ENCODE results near the gene LITAFD. TPM values are rescaled to one million over a fixed set of nuclear protein-coding genes. Genes with fewer than 3 reads are reported as not detected.

Gene LITAFD
- total and polyA plus RNA-seq, 12 donors = not detected

- H3K9me3 ChIP-seq = no peaks in the 10 kb centered on the region
- TF ChIP-seq CTCF (IDR thresholded peaks at IDR 0.05) = no peak
- peak; percentile 52 to 63 for DNase-seq
- H3K4me3 ChIP-seq = peak overlapping the region; percentile 54 to 96 (median 78)
- peak in 7 of 8 donors; percentile 2 to 32 (median 8) for ATAC-seq
- intact Hi-C loops (cut with DNase I) = loop anchor here in 3 of 10 donors (5.0 kb wide), 1 partner anchor 69 kb away; the partner anchor contains the start of genes PMM2 (in 3 of the 3) and TMEM186 (in 3 of the 3)
- H3K4me1 ChIP-seq = peaks cover 26 to 76% (median 70%) of the 10 kb centered on the region in 9 donors
- H3K27ac ChIP-seq = peak overlapping the region; percentile 83 to 96 (median 86)
- no peaks in the 10 kb centered on the region for H3K36me3 ChIP-seq
- no peaks in the 10 kb centered on the region for H3K27me3 ChIP-seq
- 17 to 21% methylated on average over 26 to 30 of the region's 30 CpGs for WGBS, 2 donors
Measured at GRCh38 chr16:8866118-8866883, 15.8 kb upstream of the LITAFD start.

GRCh38 chr16:8866884-8867215, 15.3 kb upstream of the LITAFD start:
- Histone ChIP-seq H3K27ac (peak overlapping the region; percentile 83 to 96 (median 86)), H3K9me3 (no peaks in the 10 kb centered on the region), H3K36me3 (no peaks in the 10 kb centered on the region), H3K27me3 (no peaks in the 10 kb centered on the region), H3K4me3 (peak overlapping the region; percentile 54 to 96 (median 78)), H3K4me1 (peaks cover 26 to 71% (median 65%) of the 10 kb centered on the region in 9 donors)
- intact Hi-C loops (cut with DNase I) = loop anchor here in 3 of 10 donors (5.0 kb wide), 1 partner anchor 70 kb away; the partner anchor contains the start of genes PMM2 (in 3 of the 3) and TMEM186 (in 3 of the 3)
- no peak for TF ChIP-seq CTCF (IDR thresholded peaks at IDR 0.05)
- 5 to 11% methylated on average over 16 of the region's 16 CpGs for WGBS, 2 donors
- DNase-seq (no peak), ATAC-seq (peak in 3 of 8 donors; percentile 1 to 16 (median 4))

GRCh38 chr16:8867216-8867931, 14.8 kb upstream of the LITAFD start:
- peak; percentile 57 to 59 for DNase-seq
- peak overlapping the region; percentile 54 to 96 (median 78) for H3K4me3 ChIP-seq
- 9 to 11% methylated on average over 35 of the region's 35 CpGs for WGBS, 2 donors
- TF ChIP-seq CTCF (IDR thresholded peaks at IDR 0.05) = no peak
- H3K9me3 ChIP-seq = no peaks in the 10 kb centered on the region
- H3K36me3 ChIP-seq = no peaks in the 10 kb centered on the region
- intact Hi-C loops (cut with DNase I) = loop anchor here in 3 of 10 donors (5.0 kb wide), 1 partner anchor 70 kb away; the partner anchor contains the start of genes PMM2 (in 3 of the 3) and TMEM186 (in 3 of the 3)
- peaks cover 26 to 68% (median 60%) of the 10 kb centered on the region in 9 donors for H3K4me1 ChIP-seq
- no peak for ATAC-seq
- no peaks in the 10 kb centered on the region for H3K27me3 ChIP-seq
- H3K27ac ChIP-seq = peak overlapping the region; percentile 83 to 96 (median 86)

- intact Hi-C loops (cut with DNase I) = loop anchor here in 4 of 10 donors (2.0 to 5.0 kb wide), 2 partner anchors 69 to 71 kb away; partner anchors contain the start of genes PMM2 (in 3 of the 4) and TMEM186 (in 3 of the 4)
- no peak for DNase-seq
- H3K27ac ChIP-seq = peak overlapping the region; percentile 83 to 96 (median 86)
- 0 to 1% methylated on average over 16 of the region's 16 CpGs for WGBS, 2 donors
- peak overlapping the region; percentile 54 to 96 (median 78) for H3K4me3 ChIP-seq
- H3K27me3 ChIP-seq = no peaks in the 10 kb centered on the region
- peak in 1 of 8 donors; percentile 0 for ATAC-seq
- TF ChIP-seq CTCF (IDR thresholded peaks at IDR 0.05) = no peak
- H3K9me3 ChIP-seq = no peaks in the 10 kb centered on the region
- no peaks in the 10 kb centered on the region for H3K36me3 ChIP-seq
- H3K4me1 ChIP-seq = peaks cover 26 to 68% (median 54%) of the 10 kb centered on the region in 9 donors
Measured at GRCh38 chr16:8867932-8868415, 14.2 kb upstream of the LITAFD start.
